Measurements from ENCODE around the gene MTMR2. TPM values are rescaled to one million over a fixed set of nuclear protein-coding genes. Genes with fewer than 3 reads are reported as not detected.

The MTMR2 gene
- total RNA-seq, 1 experiment from 2014 or later: 29.1 TPM

GRCh38 chr11:95972060-95972459 is 48.2 kb upstream of the MTMR2 start (continued):
- TF ChIP-seq EZH2phosphoT487 (IDR thresholded peaks at IDR 0.05; ENCODE audit: borderline replicate concordance): no peak
- TF ChIP-seq CBX3 (IDR thresholded peaks at IDR 0.05; ENCODE audit: low read depth): no peak
- no peak for TF ChIP-seq SIN3A (IDR thresholded peaks at IDR 0.05; ENCODE audit: low read depth)
- no peak for TF ChIP-seq YY1 (IDR thresholded peaks at IDR 0.05; ENCODE audit: extremely low read depth, insufficient replicate concordance, low read depth, low read length)
- no peak for TF ChIP-seq SRF (IDR thresholded peaks at IDR 0.05; ENCODE audit: low read depth)
- TF ChIP-seq JUND (IDR thresholded peaks at IDR 0.05): no peak
- no peak for TF ChIP-seq TCF7L2 (IDR thresholded peaks at IDR 0.05; ENCODE audit: borderline replicate concordance, extremely low read depth, insufficient read depth, insufficient read length)

GRCh38 chr11:95968585-95968984 is 44.7 kb upstream of the MTMR2 start:
- no peak overlapping the region for H2AFZ ChIP-seq (ENCODE audit: low read depth, low read length, poor library complexity, severe bottlenecking)
- no peaks in the 10 kb centered on the region for H3K27me3 ChIP-seq (ENCODE audit: insufficient read depth, low read length)
- DNase-seq (ENCODE audit: low read depth, low spot score) (no peak), ATAC-seq (no peak)
- no peaks in the 10 kb centered on the region for H3K79me2 ChIP-seq (ENCODE audit: insufficient read depth, low read length)
- no peak overlapping the region for H3K4me3 ChIP-seq (replicated peaks in 1 of 2; ENCODE audit: low read depth in 1 of 2, low read length in 2 of 2)
- H3K9ac ChIP-seq (ENCODE audit: low read length): no peak overlapping the region
- H3K9me2 ChIP-seq (ENCODE audit: insufficient read depth): no peaks in the 10 kb centered on the region
- ChIA-PET RAD21 (ENCODE audit: low non-redundant PET in 1 of 2, low total read pairs in 2 of 2, uncharacterized antibody in 2 of 2, unreplicated experiment in 2 of 2) (no interaction called here), CTCF (interaction anchor here (2.9 kb wide), 1 partner anchor 133 kb away, joined by 10 read pairs; no protein-coding TSS in a partner anchor), POLR2A (no interaction called here)
- no peaks in the 10 kb centered on the region for H3K9me3 ChIP-seq (ENCODE audit: control insufficient read depth in 1 of 2, insufficient read depth in 1 of 2, low read depth in 1 of 2, low read length in 2 of 2)
- intact Hi-C loops (cut with micrococcal nuclease): loop anchor here (1.0 kb wide), 1 partner anchor 119 kb away; no protein-coding TSS in a partner anchor
- no peaks in the 10 kb centered on the region for H3K36me3 ChIP-seq (ENCODE audit: control insufficient read depth in 1 of 2, insufficient read depth in 2 of 2, low read length in 2 of 2)
- no peak overlapping the region for H3K27ac ChIP-seq (ENCODE audit: low read depth, low read length)
- no peaks in the 10 kb centered on the region for H3K4me1 ChIP-seq (ENCODE audit: control insufficient read depth in 1 of 2, insufficient read depth in 2 of 2, low read length in 2 of 2)
- TF ChIP-seq POLR2AphosphoS5 (IDR thresholded peaks at IDR 0.05; ENCODE audit: low read depth, low read length) (no peak), RAD21 (IDR thresholded peaks at IDR 0.05; ENCODE audit: low read depth) (peak; percentile 44), CTCF (IDR thresholded peaks at IDR 0.05 in 2 of 3, conservative IDR thresholded peaks at IDR 0.05 in 1 of 3; ENCODE audit: borderline replicate concordance in 1 of 3, insufficient read depth in 1 of 3, low read depth in 2 of 3, low read length in 2 of 3) (peak in 2 of 3 experiments; percentile 40 to 45; a peak in 4 of 6 replicates), SIN3A (IDR thresholded peaks at IDR 0.05; ENCODE audit: low read depth) (no peak)
- H3K4me2 ChIP-seq (ENCODE audit: low read length): no peak overlapping the region
- BruUV-seq (replicated peaks): no TSS peak
- no peaks in the 10 kb centered on the region for H4K20me1 ChIP-seq (ENCODE audit: insufficient read depth)
